GM19193 (cell line): Measurements from ENCODE around the gene AGO4.

Source experiments
- POLR2A ChIP-seq: IDR thresholded peaks from 4 replicates; pipeline ENCODE4 v1.6.1; 2011; ENCODE audit not compliant: insufficient read depth, insufficient read length; ENCODE audit errors: extremely low read depth

Gene AGO4

GRCh38 chr1:35851132-35851869, 43.5 kb downstream of the AGO4 start:
- no peak for TF ChIP-seq POLR2A

GRCh38 chr1:35852241-35852640, 44.4 kb downstream of the AGO4 start:
- TF ChIP-seq POLR2A: no peak

DNA sequence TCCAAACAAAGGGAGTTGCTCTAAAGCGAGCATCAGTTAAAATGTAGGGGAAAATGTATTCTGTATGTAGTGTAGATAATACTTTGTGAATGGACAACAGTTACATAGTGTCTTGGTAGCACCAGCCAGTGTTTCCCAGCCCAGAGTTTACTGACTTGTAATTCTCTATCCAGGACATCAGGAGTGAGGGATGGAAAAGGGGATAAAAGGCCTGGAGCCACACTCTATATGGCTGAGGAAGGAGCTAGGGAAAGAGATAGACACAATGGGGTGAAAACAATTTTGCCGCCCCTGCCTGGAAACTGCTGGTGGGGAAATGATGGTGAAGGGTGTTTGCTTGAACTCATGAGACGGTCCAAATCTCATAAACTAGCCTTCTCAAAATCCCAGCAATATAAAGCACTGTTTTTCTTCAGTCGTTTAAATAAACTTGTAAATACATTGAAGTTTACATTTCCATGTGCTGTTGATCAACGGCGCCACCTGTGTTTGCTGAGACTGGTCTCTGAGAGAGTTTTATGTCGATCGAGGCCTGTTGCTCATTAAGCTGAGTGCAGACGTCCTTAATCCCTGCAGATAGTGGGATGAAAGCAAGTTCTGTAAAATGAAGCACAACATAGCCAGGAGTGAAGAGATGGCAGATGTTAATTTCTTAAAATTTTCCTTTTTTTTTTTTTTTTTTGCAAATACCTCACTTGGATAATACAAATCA, 47.3 kb downstream of the AGO4 start:
- no peak for TF ChIP-seq POLR2A

GRCh38 chr1:35856964-35857363, 49.1 kb downstream of the AGO4 start:
- TF ChIP-seq POLR2A: no peak

DNA sequence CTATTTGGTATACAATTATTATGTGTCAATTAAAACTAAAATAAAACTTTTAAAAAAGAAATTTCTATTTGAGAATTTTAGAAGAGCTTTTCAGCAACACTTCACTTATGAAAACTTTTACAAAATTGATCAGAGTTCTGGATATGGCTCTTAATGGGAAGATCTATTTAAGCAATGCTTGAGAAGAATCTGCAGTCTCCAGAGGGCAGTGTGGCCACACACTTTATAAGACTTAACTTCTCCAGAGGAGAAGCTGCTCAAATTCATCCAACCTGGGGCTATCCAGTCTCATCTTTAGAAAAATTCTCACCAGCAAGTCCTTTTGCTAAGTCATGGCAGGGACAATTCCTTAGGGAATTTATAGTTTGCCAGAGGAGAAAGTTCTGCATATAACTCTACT, 50.0 kb downstream of the AGO4 start:
- TF ChIP-seq POLR2A: no peak

GRCh38 chr1:35860696-35861095, 52.9 kb downstream of the AGO4 start:
- no peak for TF ChIP-seq POLR2A

GRCh38 chr1:35863136-35863535, 55.3 kb downstream of the AGO4 start:
- no peak for TF ChIP-seq POLR2A

DNA sequence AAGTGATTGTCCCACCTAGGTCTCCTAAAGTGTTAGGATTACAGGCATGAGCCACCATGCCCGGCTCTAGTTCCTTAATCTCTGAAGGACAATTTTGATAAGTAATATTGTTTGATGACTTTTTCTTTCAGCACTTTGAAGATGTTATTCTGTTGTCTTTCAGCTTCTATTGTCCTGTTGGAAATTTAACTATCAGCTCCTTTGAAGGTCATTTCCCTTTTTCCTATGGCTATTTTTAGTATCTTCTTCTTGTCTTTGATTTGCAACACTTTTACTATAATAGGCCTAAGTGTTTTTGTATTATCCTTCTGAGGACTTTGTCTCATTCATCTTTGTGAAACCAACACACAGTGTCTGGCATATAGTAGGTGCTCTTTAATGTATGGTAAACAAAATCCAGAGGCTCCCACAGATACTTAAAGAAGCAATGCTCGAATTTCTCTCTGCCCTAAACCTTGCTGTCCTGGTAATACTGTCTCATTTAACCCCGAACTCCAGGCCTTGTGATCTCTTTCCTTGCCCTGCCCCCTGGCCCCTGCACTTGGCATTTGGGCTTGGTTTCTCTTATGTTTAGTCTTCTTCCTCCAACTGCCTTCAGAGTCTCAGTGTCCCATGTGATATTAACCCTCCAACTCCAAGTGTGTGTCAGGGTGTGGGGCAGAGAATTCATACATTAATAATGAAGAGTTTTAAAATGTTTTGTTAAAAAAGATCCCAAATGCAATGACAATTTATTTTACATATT, 56.2 kb downstream of the AGO4 start:
- TF ChIP-seq POLR2A: no peak

DNA sequence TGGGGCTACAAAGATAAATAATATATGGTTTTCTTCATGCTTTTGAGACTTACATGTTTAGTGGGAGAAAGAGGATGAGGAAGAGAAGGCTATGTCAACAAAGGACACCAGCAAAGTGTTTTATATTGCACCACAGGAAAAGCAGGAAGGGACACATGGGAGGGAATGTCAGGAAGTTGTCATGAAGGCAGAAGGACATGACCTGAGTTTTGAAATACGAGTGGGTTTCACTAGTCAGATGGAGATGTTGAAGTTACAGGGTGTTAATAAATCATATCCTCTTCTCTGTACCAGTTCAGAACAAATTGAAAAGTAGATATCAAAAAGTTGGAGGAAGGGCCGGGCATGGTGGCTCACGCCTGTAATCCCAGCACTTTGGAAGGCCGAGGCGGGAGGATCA, 57.0 kb downstream of the AGO4 start:
- no peak for TF ChIP-seq POLR2A

- TF ChIP-seq POLR2A: no peak
These were observed 59.2 kb downstream of the AGO4 start for GRCh38 chr1:35866991-35867390.

GRCh38 chr1:35870651-35871309, 63.0 kb downstream of the AGO4 start:
- no peak for TF ChIP-seq POLR2A

- no peak for TF ChIP-seq POLR2A
These were observed 65.5 kb downstream of the AGO4 start for GRCh38 chr1:35873243-35873750.

DNA sequence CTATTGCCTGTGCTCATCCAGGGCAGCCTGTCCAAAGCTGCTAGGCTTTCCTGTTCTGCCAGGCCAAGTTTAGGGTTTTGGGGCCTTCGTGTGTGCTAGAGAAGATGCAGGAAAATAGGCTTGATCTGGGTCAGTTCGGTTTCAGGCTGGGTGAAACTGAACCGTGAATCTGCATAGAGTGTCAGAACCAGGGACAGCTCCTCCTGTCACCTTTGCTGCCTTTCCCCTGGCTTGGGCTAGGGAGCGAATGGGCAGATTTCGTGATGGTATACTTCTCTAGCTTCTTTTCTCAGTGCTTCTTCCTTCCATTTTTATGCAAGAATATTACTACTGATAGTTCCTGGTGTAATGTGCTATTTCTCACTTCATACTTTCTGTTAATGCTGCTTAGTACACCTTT, 69.2 kb downstream of the AGO4 start:
- TF ChIP-seq POLR2A: no peak

- TF ChIP-seq POLR2A: no peak
These were observed 74.0 kb downstream of the AGO4 start for GRCh38 chr1:35881850-35882273.

DNA sequence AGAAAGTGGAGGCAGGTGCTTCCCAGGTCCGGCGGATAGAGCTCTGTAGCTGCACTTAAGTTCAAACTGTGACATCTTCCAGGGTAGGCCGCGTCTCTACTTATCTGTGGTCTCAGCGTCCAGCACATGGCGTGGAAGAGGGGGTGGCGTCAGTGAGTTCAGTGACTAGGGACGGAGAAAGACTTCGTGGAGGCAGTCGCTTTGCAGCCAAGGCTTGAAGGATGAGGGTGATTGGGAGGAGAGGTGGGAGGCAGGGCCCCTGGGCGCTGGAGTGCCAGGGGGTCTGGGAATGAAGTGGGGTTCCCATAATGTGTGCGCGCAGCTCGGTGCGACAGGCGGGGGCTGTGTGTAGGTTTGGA, 74.7 kb downstream of the AGO4 start:
- TF ChIP-seq POLR2A: no peak
